SHP77 (cell line): ENCODE measurements around the gene FBXO17.

Experiments
- DNase-seq, 2 experiments: peaks; one replicate each; lab custom pipeline; 2025; lab: John Stamatoyannopoulos, UW

The FBXO17 gene

DNA sequence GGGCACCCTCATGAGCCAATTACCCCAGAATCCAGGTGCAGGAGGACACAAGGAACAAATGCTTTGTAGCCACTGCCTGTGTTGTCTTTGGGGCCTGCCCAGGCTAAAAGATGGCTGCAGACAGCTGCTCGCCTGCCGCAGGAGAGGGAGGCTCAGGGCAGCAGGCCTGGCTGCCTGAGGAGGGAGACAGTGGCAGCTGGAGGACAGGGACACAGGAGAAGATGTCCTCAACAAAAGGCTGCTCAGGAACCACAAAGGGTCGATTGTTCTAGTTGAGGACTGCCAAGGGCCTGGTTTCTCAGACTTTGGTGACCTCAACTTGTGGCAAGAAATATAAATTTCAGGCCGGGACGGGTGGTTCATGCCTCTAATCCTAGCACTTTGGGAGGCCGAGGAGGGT is 83.8 kb downstream of the FBXO17 start:
- peak in 1 of 2 experiments; percentile 30 for DNase-seq
